ENCODE measurements around the gene NEUROG1.

Gene NEUROG1

DNA sequence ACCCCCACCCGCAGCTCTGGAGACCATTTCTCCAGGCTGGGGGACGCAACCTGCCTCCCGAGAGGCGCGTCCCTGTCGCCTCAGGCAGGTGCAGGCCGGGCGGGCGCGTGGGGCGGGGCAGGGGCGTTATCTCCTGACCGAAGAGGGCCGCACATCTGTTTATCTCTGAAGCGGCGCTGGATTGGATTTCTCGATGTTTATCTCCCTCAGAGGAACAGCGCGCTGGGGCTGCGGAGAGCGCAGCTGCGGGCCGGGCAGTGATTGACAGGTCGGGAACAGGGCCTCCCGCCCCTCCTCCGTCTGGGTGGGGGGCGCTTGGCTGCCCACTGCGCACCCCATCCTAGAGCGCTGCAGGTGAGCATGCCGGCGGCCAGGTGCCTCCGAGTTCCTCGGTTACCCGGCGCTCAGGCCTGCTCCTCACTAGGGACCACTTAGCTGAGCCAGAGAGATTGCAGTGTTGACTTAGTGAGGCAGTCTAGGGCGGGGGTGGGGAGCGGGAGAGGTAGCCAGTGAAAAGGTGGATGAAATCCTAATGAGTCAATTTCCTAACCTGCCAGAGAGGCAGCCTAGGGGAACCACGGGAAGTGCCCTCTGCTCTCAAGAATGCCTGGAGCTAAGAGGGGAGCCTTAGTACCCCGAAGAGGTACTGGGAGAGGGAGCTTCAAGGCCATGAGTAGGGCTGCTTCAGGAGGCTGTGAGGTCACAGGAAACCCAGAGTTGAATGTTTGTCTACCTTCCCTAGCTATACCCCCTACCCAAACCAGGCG, 44.0 kb downstream of the NEUROG1 start:
- DNase-seq: no peak

DNA sequence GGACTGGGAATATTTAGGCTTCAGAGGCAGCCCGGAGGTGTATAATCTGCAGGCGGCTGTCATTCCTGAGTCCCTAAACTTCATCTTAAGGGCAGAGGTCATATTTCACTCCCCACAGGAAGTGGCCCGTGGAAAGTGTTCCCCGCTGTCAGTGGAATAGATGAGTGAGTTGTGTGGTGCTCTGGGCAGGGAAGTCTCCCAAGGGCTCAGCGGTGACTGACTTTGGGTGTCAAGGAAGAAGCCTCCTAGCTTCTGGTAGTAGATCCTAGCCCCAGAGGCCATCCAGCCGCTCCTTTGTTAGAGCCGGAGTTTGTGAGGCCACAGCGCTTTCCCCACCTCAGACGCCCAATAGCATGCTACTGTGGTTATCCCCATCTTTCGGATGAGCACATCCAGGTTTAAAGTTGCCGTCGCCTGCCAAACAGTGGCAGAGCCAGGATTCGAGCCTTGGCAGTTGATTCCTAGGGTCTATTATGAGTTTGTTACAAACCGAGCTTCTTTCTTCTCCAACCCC, 44.7 kb downstream of the NEUROG1 start:
- no peak for DNase-seq

DNA sequence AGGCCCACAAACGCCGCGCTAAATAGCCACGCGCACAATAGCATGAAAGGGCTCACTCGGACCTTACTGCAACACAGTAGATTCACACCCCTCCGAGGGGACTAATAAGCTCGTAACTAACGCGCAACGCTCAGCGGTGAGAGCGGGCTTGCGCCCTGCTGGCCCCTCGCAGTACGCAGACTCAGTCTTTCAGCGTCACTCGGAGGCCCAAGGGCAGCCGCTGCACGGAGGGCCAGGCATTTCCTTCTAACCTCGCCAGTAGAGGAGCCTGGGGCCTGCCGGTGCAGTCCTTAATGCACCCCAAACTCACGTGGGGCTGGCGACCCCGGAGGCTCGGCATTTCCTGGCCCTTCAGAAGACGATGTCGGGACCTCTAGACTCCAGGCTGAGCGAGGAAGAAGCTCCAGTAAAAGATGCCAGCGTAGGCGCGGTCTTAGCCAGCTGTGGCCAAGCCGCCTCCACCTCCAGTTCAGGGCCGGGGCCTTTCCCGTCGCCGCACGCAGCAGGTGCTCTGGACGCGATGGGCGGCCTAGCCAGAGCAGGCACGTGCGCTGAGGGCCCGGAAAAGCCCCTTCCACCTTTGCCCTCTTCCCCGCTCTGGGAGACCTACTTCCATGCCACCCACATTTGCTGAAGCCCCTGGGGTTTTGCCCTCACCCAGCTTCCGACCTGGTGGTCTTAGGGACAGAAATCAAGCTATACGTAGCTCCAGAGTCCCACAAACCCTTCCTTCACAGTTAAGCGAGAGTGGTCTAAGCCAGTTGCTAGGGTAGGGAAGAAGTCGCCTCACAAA, 45.3 kb downstream of the NEUROG1 start:
- DNase-seq: no peak

DNA sequence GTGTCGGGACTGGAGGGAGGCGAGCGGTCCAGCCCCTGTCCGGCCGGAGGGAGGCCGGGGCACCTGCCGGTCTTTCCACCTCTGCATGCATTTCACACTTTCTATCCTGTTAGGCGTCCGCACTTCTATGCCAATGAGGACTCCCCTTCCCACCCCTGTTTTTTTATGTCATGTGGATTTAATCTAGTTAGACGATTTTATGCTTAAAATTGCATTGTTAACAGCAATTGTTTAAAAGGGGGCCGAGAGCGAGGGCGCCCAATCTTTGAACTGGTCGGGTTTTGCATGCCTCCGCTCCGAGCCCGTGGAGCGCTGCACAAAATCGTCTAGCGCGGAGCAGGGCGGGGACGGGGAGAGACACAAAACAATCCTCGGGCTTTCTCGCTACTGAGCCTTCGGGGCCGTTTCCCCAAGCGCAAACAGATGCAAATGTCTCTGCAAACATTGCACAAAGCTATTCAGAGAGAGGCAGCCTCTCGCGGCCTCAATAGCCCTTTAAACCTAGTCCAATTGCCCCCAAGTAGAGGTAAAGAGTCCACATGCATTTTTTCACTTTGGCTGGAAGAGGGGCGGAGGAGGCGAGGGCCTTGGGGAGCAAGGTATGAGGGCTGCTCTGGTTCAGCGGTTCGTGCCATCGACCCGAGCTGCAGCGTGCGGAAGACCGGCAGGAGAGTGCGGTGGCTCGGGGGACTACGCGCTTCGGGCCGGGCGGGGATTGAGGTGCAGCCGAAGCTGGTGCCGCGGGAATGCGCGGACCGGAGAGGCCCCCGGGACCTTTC, 46.1 kb downstream of the NEUROG1 start:
- DNase-seq: no peak

DNA sequence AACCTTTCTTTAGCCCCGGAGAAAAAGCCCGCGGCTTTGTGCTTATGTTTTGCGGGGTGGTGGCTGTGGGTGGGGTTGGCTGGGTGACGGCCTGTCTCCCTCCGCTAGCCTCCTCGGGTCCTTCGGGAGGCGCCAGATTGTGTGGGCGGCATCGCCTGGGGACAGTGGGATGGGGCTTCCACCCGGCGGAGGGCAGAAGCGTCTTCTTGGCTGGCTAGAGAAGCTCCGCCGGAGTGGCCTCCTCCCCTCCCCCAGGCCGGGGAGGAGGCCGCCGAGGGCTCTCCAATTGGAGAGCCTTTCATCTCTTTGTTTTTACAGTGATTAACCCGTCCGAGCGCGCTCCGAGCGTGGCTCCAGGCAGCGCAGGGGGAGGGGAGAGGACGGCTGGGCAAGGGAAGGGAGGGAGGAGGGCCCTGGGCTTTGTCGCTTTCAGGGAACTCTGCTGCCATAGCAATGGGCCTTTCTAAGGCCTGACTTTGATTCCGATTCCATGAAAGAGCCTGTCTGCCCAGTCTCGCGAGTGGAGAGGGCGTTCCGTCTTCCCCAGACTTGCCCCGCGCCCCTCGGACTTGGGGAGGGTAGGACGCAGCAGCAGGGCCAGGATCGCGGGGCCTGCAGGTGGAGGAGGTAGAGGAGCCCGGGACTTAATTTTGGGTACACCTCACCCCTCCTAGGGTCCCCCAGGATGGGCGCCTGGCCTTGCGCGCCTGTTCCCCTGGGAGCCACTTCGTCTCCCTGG, 46.9 kb downstream of the NEUROG1 start:
- no peak for DNase-seq

DNA sequence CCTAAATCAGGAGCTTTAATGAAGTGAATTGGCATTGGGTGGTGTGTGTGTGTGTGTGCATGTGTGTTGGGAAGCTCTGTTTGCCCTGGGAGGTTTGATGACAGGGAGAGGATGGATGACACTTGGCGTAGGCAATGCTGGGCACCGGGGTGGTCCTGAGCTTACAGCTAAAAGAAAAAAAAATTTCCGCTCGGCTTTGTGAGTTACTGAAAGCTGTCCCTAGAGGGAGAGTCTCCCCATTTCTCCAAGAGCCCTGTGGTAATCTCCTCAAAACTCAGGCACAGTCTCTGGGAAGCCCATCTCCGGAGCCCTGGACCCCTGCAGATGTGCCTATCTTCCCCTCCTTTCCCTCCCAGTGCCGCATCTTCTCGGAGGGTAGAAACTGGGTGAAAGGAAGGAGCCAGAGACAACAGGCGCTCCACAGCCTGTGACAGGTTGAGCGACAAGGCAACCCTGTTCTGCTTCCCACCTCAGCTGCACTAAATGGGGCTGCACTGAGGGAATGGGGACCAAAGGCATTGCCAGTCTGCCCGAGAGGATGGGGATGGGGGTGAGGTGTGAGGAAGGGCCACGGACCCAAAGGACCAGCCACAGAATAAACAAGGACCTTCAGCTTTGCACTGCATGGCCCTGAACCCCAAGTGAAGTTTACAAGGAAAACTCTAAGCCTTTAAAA, 47.8 kb downstream of the NEUROG1 start:
- no peak for DNase-seq

DNA sequence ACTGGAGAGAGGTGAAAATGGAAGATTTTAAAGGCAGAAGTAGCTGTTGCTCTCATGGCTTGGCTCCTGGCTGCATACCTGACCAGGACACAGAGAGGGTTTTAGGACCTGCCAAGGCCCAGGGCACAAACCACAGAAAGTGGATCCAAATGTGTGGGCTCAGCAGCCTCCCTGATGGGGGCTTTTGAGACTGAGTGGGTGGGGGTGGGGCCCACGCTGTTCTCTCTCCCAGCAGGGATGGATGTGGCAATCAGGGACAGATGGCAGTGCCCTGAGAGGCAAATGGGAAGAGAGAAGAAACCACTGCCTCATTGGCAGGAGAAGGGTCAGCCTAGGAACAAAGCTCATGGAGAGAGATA, 48.7 kb downstream of the NEUROG1 start:
- no peak for DNase-seq

DNA sequence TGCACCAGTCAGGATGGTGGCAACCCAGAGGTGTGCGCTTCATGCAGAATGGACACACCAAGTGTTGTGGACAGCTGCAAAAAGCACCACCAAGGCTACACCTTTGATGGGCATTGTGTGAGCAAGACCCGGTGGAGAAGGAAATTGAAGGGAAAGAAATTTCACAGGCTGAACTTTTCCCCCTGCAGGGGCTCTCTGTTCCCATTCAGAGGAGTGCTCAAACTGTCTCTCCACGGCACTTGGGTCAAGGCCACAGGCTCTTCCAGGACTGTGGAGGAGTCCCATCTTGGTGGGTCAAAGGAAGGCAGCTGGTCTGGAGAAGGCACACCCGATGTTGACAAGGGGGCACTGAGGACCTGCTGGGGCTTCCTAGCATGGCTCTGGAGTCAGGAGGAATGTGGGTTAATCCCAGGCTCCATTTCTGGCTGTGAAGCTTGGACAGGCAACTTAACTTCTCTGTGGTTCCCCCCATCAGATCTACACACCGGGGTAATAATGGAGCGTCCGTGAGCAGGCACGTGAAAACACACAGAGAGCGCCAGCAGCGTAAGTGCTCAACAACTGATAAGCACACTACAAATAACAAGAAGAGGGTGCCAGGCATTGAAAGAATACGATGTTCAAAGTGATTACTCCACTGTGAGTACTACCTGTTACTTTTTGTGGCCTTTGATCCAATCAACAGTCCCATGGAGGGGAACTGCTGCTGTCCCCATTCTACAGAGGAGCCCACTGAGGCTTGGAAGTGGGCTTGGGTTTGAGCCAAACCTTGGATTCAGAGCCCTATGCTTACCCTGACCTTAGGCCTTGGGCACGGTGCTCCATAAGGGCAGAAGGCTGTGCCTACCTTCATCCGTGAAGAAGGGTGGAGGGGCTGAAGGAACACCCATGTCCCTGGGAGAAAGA, 49.4 kb downstream of the NEUROG1 start:
- DNase-seq: no peak

DNA sequence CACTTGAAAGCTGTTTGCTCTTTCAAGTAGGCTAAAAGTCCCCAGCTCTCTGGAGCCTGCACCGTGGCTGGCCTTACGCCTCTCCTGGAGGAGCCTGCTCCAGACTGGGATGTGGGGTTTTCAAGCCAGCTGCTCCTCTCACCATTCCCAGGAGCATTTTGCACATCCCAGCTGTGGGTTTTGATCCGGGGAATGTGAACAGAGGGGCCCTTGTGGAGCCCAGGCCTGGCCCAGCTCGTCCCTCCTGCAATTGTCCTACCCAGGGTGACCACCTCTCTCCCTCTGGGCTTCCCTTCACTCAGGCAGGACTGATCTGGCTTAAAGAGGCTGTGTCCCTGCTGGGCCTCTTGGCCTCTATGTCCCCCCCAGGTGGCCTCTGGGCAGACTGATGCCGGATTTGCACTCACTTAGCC, 51.1 kb downstream of the NEUROG1 start:
- no peak for DNase-seq
